CD1c-positive myeloid dendritic cell (primary cell): ENCODE data around the gene KL.

ENCODE experiments used
- DNase-seq: peaks from one replicate; pipeline ENCODE4 v3.0.0-alpha.2; 2016; ENCODE audit errors: extremely low spot score

The KL gene

DNA sequence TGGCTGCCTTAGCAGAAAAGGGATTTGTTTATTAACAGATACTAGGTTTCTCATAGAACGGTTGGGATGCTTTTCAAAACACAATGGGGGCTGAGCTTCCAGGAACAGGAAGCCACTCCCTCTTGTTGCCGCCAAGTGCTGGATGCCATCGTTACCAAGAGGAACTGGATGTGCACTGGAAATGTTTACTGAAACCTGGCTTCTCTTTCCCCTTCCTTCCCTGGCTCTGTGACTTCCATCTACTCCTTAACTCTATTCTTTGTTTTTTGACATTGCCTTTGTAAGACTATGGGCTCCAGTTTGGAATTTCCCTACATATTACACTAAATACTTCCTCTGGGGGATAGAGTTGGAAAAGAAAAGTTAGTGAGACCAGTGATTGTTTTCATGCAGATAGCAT, 11.7 kb upstream of the KL start:
- DNase-seq = no peak

DNA sequence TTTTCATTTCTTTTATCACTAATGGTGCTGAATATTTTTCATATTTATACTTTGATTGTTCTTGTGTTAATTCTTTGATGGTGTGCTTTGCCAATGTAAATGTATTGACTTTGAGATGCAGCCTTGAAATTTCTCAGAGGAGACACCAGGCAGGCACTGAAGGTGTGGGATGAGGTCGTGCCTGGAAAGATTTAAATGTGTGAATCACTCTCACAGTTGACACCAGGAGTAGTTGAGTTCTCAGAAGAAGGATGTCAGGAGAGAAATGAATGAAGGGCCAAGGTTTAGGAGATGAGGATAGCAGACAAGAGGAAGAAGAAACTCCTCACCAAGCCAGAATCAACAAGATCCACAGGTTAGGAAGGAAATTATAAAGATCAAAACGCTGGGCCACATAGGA, 10.1 kb upstream of the KL start:
- no peak for DNase-seq

DNA sequence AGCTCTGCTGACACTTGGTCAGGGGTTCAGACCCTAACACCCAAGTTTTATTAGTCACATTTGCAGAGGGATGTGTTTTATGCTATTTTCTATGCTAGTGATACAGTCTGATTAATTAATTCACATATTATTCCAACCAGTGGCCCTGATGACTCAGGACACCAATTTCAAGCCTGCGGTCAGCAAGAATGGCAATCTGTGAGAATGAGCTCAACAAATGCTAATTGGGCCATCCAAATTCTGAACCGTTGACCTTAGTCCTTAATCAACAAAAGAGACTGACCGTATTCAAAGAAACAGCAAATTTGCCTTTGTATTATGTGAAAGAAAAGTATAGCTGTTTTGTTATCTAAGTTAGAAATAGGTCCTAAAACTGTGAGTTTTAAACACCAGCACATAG, 9.6 kb upstream of the KL start:
- DNase-seq = no peak

DNA sequence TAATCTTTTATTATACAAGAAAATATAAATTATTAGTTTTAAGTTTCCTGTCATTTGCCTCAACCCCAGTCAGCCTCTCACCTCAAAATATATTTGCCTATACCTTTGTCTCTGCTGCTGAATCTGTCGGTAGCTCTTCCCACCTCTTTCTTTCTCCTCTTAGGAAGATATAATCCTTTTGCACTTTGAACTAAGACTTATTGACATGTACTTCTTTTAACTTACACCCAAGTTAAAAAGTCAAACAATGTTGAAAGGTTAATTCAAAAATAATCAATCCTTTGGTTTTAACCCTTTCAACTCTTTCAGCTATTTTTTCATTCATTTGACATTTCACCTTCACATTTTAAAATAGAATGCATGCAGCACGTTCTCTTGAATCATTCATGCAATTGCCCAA, 9.0 kb upstream of the KL start:
- no peak for DNase-seq

DNA sequence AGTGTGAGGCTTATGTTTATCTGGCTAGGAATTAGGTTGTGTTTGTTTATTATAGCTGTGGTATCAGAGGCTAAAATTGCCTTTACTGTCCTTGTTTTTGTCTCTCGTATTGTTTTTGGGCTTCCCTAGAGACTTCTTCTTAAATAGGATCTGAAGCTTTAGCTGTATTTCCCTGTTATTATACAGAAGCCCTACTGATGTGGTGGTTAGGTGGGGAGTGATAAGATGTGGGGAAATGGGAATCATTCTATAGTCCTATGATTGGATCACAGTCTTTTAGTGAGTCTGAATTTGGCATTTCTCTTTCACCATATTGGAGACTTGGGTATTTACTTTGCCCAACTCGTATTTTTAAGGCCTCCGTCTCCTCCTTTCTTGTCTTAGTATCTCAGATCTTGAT, 8.3 kb upstream of the KL start:
- no peak for DNase-seq

DNA sequence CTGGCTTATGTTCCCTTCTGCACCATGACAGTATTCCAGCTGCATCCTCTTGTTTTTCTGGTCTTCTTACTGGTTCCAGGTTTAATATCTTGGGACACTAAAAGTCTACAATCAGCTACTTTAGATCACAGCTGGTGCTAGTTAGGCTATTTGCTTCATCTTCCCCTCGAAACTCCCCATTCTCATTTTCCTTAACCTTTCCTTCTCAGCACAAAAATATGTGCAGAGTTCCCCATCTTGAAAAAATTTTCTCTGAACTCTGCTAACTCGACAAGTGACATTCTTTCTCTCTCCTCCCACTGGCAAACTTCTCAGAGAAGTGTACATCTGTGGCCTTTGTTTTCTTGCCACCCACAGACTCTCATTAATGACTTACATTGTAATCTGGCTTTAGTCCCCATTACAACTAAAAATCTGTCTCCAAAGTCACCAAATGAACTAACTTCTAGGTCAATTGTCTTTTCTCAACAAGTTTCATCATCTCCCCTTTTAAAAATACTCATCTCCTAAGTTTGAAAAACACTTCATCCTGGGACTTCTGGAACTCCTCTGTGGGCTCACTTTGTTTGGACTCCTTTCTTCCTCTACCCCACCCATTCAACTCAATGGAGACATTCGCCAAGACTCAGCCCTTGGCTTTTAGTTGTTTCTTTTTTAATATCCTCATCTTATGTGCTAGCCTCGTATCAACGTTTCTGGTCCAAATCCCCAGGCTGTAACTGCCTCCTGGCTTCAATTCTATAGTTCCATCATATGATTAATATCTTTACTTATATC, 7.1 kb upstream of the KL start:
- no peak for DNase-seq

DNA sequence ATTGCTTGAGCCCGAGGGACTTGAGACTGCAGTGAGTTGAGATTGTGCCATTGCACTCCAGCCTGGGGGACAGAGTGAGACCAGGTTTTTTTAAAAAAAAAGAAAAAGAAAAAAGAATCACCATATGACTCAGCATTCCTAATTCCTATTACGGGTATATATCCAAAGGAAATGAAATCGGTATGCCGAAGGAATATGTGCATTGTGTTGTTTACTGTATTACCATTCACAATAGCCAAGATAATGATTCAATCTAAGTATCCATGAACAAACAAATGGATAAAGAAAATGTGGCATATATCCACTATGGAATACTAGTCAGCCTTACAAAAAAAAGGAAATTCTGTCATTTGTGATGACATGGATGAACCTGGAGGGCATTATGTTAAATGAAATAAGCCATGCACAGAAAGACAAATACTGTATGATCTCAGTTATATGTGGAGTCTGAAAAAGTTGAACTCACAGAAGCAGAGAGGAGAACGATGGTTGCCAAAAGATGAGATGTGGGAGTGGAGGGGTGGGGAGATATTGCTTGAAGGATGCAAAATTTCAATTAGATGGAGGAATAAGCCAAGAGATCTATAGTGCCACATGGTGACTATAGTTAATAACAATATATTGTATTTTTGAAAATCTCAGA, 4.3 kb upstream of the KL start:
- no peak for DNase-seq

DNA sequence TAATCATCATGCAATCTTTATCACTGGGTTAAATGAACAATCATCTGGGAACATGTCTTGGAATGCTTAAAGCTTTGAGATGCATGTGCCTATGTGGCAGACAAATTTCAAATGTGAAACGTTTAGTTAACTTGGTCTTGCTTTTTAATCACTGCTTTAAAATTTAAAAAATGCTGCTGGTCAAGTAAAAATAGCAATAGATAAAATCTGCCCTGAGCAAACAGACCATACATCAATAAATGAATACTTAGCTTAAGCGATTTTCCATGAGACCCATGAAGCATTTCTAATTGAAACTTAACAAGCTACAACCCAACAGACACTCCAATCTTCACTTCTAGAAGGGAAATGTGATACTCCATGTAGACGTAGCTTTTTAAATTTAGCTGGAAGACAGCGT, 1.9 kb upstream of the KL start:
- DNase-seq = no peak

DNA sequence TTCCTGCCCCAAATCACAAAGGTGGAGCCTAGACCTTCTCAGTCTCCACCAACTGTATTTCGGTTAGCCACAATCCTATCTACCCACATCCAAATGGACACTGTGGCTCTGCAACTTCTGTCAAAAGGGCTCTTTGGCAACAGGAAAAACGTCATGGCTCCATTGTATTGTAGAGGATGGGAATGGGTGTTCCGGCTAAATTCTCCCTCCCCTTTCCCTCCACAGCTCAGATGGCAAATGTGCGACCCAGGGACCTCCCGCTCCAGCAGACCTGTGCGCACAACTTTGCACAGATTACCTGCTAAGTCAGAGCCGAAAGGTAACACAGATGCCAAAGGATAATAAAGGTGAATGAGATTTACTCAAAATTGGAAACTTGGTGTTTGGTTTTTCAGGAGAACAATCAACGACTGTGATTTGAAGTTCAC, 968 bp upstream of the KL start:
- DNase-seq = no peak

DNA sequence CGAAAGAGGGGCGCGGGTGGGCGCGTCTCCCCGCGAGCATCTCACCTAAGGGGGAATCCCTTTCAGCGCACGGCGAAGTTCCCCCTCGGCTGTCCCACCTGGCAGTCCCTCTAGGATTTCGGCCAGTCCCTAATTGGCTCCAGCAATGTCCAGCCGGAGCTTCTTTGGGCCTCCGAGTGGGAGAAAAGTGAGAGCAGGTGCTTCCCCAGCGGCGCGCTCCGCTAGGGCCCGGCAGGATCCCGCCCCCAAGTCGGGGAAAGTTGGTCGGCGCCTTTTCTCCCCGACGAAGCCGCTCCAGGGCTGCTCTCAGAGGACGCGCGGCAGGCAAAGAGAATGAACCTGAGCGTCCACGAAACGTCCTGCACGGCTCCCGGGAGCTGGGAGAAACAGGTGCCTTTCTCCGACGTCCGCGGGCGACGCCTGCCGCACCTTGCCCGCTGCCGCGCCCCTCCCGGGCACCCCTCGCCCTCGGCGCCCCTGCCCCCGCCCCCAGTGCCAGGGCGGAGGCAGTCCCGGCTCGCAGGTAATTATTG, 366 bp upstream of the KL start:
- DNase-seq = no peak

DNA sequence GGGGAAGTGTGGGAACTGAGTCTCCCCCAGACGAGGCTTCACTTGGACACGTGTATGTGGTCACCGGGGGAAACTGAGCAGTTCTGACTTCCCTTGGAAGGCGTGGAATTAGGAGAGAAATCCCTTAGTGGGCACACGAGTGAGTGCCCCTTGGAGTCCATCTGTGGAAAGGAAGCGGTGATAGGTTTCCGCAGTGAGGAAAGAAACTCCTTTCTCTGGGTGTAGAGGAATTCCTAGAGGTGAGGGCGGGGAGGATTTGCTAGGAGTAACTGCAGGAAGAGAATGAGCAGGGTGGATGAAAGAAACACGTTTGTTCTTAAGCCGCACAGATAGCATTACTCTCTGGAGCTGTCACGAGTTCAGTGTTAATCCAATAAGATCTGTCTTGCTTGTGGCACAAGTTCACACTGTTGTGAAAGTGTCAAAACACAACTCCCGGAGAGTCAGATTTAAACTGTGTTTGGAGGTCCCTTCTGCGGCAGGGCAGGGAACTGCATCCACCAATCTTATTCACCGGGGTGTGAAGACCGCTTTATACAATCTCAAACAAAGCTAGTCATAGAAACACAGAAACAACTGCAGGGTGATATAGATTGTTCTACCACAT, 1.2 kb downstream of the KL start:
- peak; percentile 50 for DNase-seq

DNA sequence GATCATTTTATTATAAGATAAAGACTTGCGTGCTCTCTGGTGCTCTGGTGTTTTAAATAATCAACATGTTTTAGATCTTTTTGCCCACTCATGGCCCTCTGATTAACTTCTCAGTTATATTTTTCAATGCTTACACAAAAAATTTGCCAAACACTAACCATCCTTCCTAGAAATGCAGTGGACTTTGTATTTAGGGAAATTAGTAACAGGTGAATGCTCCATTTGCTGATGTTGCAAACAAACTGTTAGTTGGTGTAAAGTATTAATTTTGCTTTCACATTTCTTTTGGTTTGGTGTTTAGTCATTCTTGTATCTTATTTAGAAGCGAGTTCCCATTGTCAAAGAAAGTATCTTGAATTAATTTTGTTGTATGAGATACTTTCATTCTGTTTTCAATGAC, 2.7 kb downstream of the KL start:
- DNase-seq = no peak

DNA sequence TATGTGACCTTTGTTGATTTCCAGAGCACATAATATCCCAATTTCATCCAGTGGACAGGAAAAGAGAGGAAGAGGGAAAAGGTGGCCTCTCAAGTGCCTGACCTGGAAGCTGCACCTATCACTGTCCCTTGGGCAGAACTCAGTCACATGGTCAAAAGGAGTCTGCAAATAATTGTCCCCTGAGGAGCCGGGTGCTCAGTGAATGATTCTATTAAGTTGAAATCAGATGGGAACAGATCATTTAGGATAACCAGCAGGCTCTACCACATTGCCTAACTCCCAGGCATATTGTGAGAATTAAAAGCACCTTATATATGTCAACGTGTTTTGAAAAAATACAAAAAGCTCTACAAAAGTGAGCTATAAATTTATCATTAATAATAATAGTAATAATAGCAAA, 6.8 kb downstream of the KL start:
- DNase-seq = no peak

DNA sequence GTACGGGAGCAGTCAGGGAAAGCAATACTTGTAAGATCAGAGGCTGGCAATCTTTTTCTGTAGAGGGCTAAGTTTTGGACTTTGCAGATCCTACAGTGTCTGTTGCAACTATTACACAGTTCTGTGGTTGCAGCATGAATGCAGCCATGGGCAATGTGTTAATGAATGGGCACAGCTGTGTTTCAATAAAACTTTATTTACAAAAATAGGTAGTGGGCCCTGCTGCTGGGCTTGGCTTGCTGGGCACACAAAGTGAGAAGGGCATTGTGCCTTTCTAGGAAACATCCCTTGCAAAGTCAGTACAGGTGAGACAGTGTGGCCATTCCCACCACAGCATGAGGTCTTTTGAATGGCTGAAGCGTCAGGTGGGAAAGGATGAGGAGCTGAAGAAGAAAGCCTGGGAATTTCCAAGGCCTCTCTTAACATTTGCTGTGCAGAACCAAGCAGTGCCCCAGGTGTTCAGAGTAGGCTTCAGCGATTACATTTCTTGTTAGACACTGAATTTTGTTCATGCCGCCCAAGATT, 9.1 kb downstream of the KL start:
- no peak for DNase-seq

DNA sequence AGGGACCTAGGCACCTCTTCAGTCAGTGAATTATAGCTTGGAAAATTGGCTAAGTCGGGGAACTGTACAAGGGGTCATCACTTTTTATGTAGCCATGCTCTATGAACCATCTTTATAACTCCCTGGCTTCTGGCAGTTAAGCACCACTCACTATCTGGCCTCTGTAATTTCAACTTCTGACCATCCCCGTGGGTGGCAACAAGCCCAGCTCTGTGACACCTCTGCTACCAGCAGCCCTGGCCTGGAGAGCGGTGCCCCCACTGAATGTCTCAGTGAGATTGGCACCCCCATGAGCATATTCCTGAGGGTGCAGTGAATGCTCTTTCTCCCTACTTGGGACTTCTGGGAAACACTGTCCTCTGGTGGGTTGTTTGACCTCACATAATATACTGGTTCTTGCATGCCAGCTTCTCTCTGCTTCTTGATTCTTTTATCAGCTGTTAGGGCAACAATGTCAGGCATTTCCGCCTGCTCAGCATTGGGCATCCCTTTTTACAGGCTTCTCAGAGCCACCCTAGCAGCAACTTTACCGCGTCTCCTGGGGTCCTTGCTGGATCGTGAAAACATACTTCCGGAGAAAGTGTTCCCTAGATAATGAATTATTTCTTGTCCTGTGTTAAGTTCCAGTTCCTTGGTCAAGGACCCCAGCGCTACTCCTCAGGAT, 10.4 kb downstream of the KL start:
- DNase-seq = no peak

DNA sequence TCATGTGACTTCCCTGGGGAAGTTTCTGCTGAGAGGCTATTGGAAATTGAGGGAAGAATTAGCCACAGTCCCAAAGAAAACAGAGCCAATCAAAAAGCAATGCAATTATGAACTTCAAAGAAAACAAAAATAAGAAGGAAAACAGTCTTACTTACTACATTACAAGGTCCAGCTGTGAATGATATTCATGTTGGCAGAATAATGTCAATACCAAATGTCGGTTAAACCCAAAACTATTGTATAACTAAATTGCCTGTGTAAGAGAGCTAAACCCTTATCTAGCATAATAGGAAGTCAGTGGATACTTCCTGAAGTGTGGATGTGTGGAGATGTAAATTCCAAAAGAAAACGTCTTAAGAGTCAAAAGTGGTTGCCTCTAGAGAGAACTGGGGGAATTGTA, 12.4 kb downstream of the KL start:
- DNase-seq = no peak

DNA sequence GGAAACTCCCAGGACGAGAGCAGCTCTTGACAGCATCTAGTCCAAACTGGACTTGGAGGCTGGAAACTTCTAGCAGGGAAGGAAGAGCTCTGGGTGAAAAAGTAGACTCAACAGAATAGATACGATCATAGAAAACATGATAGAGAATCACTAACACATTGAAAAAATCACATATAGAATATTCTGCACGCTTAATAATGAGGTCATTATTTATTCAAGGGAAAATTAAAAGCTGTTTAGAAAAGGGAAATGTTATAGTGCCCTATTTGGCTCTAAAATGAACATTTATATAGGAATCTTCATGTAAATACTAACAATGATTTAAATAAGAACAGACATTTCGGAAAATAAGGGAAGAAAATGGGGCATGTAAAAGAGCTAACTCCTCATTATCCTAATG, 15.1 kb downstream of the KL start:
- no peak for DNase-seq

DNA sequence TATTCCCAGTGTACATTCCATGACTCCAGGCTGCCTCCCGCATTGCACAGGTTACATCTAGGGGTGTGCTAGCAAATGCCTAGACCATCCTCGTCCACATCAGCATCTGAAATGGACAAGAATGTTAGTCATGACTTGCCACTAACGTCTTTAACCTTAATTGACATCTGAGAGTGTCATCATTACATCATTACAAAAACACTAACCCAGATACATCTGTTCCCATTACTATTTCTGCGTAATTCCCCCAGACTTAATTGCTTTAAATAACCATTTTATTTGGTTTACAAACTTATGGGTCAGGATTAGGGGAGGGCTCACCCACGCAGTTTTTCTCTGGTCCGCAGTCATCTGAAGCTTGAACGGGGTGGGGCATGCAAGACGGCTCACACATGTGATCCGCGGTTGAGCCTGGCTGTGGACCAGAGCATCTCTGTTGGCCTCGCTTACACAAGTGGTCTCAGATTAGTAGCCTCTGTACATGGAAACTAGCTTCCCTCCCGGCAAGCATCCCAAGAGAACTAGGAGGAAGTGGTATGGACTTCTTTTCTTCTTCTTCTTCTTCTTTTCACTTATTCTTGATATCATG, 15.9 kb downstream of the KL start:
- no peak for DNase-seq

DNA sequence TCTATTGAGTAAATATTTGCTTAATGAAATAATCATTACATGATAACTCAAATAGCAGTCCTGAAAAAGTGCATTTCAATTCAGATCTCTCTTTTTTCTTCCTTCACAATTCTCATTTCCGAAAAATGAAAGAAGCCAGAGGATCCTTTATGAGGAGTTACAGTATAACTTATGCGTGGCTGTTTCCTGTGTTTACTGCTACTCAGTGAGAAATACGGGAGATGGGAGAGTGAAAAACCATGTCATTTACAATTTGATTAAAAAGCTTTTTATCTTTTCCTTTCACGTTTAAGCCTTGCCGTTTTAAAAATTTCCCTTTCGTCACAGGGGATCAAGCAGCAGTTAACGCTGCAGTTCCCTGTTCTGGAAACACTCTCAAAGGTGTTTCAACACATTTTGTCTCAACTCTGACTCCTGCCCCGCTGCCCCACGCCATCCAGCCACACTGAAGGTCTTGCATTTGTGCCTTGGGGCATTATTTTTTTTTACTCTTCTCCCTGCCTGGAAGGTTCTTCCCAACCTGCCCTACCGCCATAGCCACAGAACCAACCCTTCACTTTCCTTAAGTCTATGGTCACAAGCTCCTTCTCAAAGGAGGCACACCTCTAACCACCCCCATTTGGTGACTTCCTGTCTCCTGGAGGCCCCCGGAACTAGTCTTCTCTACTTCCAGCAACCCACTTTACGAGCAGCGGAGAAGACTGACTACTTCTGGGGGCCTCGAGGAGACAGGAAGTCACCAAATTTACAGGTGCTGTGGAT, 17.0 kb downstream of the KL start:
- DNase-seq = peak; percentile 22

DNA sequence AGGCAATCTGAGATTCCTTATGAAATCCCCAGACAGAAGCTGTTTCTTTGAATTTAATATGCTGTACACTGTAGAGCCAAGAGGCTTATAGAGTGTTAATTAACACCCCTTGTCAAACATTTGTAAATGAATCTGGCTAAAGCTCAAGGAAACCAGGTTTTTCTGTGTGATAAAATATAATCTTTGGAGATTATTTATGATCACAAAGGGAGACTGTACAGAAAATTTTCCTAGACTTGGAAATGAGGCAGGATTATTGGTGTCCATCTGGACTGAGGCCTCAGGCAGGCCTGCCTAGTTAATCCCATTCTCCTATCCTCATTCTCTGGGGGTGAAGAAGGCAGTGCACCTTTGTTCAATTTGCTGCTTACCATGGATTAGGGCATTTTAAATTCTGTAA, 17.8 kb downstream of the KL start:
- DNase-seq = no peak

DNA sequence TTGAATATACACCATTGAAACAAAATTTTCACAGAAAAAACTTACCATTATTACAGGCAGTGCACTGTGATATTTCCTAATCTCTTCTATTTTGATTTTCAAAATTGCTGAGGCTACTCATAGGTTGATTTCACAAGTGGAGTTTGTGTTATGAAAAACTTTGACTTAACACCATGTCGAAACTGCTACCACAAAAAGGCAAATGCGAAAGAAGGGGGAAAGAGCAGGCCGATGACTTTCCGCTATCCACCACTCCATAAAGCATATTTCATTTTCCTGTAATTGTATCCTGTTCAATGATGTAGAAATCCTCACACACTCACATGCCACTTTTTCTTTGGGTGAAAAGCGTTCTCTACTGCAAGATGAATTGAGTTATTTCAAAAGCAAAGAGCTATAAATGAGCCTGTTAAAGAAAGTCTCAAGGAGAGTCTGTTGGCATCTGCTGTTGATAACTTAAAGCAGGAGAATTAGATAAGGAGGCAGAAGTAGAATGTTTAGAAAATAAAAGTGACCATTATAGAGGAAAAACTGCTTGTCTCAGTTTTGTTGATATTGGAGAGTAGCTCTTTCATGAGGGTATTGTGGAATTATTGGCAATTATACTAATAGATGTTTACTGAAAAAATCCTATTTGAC, 18.8 kb downstream of the KL start:
- DNase-seq = no peak
